GM21390 (cell line): ENCODE measurements around the gene MAML2.

Experiments
- ATAC-seq: cut with Tn5 transposase; IDR thresholded peaks from one replicate; pipeline ENCODE4 v1.9.1; 2021; ENCODE audit not compliant: unreplicated experiment

The MAML2 gene

DNA sequence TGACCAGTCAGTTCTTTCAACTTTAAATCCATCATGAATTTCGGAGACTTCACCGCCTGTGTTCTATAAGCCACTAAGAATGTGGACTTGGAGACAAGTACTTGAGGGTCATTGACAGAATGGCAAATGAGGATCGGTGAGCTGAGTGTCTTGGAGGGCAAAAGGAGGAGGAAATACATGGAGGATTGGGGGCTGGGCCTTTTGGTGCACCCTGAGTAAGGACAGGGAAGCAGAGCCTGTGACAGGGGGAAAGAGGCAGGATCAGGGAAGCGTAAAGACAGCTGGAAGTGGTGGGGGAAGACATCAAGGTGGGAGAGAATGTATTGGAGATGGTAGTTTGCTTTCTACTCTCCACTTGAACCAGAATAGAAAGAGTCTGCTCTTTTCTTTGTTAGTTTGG lies 348.7 kb downstream of the MAML2 start:
- ATAC-seq: no peak

DNA sequence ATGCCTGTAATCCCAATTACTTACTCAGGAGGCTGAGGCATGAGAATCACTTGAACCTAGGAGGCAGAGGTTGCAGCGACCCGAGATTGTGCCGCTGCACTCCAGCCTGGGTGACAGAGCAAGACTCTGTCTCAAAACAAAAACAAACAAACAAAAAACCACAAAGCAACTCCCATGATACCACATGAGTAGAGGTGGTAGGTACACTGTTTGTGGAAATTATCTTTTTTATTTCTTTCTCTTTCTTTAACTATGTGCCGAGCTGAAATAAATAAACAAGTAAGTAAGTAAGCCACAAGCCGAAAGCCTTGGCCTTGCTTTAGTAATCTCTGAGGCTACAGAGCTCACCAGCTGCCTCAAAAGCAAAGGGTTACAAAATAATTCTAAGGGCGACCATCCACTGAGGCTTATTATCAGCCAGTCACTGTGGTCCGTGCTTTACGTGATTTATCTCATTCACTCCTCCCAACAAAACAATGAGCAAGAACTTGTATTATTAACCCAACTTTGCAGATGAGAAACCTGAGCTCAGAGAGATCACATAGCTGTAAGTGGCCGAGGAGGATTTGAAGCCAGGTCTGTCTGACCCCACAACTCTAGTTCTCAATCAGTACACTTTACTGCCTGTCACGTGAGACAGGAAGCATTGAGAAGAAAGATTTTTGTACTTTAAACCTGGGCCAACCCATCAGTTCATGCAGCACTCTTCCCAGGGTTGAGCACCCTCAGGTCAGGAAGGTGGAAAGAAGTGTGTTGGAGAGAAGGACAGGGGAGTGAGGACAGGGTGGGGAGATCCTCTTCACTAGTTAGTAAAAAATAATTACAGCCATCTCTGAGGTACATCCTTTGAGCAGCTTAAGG lies 349.3 kb downstream of the MAML2 start:
- no peak for ATAC-seq

GRCh38 chr11:95991545-95991944 lies 351.4 kb downstream of the MAML2 start:
- ATAC-seq: no peak

GRCh38 chr11:95991101-95991500 lies 351.9 kb downstream of the MAML2 start:
- no peak for ATAC-seq

DNA sequence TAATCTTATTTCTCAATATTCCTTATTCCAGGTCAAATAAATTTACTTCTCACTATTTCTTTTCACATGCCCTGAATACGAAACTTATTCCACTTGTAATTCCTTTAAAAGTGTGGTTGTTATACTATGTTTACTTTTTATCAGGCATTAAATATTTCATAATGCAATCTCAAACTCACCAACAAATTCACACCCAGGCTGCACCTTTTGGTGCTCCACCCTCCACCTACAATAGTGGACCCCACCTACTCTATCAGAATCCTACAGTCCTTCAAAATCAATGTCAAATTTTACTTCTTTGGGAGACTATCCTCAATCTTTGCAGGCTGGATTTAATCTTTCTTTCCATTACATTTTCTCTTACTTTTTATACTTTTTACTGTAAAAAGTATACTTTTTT lies 353.2 kb downstream of the MAML2 start:
- no peak for ATAC-seq

GRCh38 chr11:95989076-95989605 lies 353.9 kb downstream of the MAML2 start:
- ATAC-seq: no peak

DNA sequence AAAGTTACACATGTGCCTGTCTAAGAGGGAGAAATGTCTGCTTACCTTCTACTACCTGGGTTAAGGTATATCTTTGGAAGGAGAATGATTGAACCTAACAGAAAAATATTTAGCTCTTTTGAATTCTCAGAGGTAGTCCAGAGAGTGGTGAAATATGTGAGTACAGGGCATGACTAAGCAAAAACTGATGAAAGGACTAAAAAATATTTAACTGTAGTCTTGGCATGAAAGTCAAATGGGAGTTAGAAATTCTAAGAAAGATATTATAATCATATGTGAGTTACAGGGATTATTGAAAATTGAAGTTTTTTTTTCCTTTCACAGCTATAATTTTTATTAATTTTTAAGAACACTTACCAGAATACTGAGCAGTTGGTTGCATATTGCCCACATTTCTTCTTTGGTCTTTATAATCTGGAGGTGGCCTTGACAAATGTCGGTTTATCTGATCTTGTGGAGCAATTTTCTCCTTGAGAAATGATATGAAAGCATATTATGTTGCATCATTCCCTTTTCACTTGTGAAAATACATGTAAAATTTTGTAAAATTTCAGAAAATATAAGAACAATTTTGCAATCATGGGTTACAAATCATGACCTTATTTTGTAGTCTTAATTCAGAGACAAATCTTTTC lies 357.7 kb downstream of the MAML2 start:
- no peak for ATAC-seq

DNA sequence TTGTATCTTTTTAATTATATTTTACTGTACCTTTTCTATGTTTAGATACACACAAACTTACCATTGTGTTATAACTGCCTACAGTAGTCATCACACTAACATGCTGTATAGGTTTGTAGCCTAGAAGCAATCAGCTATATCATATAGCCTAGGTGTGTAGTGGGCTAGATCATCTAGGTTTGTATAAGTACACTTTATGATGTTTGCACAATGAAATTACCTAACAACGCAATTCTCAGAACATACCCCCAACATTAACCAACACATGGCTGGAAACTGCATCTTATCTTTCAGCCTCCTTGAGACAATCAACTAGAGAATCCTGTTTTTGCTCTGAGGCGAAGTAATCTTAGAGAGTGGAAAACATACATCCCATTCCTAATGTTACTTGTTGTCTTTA lies 358.9 kb downstream of the MAML2 start:
- no peak for ATAC-seq

- ATAC-seq: no peak
These were observed 365.3 kb downstream of the MAML2 start for GRCh38 chr11:95977534-95978174.

GRCh38 chr11:95976550-95976949 lies 366.4 kb downstream of the MAML2 start:
- no peak for ATAC-seq

DNA sequence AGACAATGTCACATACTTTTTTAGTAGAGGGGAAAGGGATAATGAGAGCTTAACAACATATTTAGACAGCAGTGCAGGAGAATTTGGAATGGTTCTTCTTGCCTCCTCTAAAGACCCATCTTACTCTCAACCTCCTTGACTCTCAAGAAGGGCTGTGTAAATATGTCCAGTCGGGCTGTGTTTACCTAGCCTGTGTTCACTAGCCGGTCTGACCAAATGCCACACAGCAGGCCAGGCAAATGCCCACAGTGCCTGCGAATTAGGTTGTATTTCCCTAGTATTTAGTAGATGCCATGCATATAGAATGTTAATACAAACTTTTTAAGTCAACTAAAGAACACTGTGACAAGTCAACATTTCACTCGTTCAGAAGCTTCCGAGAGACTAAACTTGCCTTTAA lies 367.7 kb downstream of the MAML2 start:
- no peak for ATAC-seq

DNA sequence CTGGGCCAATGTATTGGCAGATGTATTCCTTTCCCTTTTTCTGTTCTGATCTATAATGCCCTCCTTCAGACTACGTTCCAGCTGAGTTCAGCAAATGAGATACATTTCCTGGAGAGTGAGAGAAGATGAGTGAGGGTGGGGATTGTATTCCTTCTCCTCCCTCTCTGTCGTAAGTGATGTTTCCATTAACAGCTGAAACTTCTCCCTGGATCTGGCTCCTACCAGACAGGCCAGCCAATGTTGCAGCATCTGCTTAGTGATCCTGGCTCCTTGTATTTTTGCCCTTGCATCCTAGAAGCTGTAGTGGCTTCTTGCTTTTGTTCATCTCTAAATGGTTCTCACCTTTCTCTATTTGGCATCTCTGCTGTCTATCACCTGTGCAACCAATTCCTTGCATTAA lies 370.9 kb downstream of the MAML2 start:
- no peak for ATAC-seq

DNA sequence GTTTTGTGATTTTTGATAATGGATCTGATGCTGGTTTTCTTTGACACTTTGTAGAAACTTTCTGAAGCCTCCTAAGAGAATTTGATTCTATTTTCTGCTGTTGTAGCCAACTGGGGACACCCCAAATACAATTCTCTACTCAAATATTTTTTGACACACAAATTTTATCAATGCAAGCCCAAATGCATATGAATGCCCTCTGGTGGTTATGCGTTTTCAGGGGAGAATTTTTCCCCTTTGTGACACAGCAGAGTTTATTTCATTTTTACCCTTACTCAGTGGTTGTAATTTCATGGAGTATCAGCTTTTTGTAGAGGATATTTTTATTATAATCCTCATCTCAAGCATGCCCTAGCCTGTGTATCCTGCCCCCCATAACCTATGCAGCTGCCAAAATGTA lies 374.4 kb downstream of the MAML2 start:
- no peak for ATAC-seq

- ATAC-seq: no peak
These were observed 378.7 kb downstream of the MAML2 start for GRCh38 chr11:95964281-95964680.

- ATAC-seq: no peak
These were observed 381.2 kb downstream of the MAML2 start for GRCh38 chr11:95961758-95962157.

GRCh38 chr11:95950905-95951304 lies 392.1 kb downstream of the MAML2 start:
- no peak for ATAC-seq

- no peak for ATAC-seq
These were observed 394.4 kb downstream of the MAML2 start for GRCh38 chr11:95948637-95949036.

- ATAC-seq: no peak
These were observed 398.4 kb downstream of the MAML2 start for GRCh38 chr11:95944623-95945022.

DNA sequence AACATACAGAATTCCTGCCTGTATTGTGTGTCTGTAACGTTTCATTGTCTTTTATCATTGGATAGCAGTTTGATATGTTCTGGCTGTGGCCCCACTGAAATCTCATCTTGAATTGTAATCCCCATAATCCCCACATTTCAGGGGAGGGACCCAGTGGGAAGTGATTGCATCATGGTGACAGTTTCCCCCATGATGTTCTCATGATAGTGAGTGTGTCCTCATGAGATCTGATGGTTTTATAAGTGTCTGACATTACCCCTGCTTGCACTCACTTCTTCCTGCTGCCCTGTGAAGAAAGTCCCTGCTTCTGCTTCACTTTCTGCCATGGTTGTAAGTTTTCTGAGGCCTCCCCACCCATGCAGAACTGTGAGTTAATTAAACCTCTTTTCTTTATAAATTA lies 399.4 kb downstream of the MAML2 start:
- ATAC-seq: no peak

- no peak for ATAC-seq
These were observed 403.9 kb downstream of the MAML2 start for GRCh38 chr11:95939091-95939490.

DNA sequence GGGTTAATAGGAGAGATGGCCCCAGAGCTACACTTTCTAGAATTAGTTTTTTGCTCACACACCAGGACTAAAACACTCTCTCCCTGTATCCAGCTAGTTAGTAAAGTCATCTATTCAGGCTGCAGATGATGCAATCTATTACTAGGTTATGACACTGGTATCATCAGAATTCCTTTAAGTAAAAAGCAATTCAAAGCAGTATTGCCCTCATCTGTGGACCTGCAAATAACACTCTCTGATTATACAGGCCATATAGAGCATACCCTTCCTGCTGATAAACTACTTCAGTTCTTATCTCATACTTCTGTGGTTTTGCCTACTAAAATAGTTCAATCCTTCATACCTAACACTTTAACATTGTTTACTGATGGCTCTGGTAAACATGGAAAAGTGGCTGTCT lies 405.6 kb downstream of the MAML2 start:
- no peak for ATAC-seq

- no peak for ATAC-seq
These were observed 409.4 kb downstream of the MAML2 start for GRCh38 chr11:95933594-95933993.
